Keratinocyte (primary cell): ENCODE data around the gene RNF31. TPM values are rescaled to one million over a fixed set of nuclear protein-coding genes. Genes with fewer than 3 reads are reported as not detected.

Experiments
- DNase-seq: peaks from one replicate; pipeline ENCODE4 v3.0.0-alpha.2; 2011; ENCODE audit warnings: low read depth, missing footprints, low spot score
- FAIRE-seq: peaks from 2 replicates; lab custom pipeline; 2011; peaks lifted over from hg19 to GRCh38; lab: Jason Lieb, UNC
- H2AFZ ChIP-seq: 2 replicates; pipeline ENCODE4 v1.6.0; 2012; ENCODE audit warnings: low read length, control low read depth, inconsistent platforms; ENCODE audit not compliant: control insufficient read depth
- H3K27ac ChIP-seq: 2 replicates; pipeline ENCODE4 v1.5.1; 2011; ENCODE audit warnings: low read length; ENCODE audit not compliant: control insufficient read depth, insufficient read depth
- H3K27me3 ChIP-seq: 3 replicates; pipeline ENCODE4 v1.6.0; 2011; ENCODE audit warnings: low read length; ENCODE audit not compliant: control insufficient read depth, insufficient read depth; ENCODE audit errors: extremely low read depth
- H3K36me3 ChIP-seq, 2 experiments: 2 replicates in 1 of 2; 3 replicates in 1 of 2; pipeline ENCODE4 v1.5.1; 2011; ENCODE audit warnings: low read length in 2 of 2, mild to moderate bottlenecking in 1 of 2; ENCODE audit not compliant: control insufficient read depth in 2 of 2, insufficient read depth in 2 of 2; ENCODE audit errors: extremely low read depth in 1 of 2
- H3K4me1 ChIP-seq: 3 replicates; pipeline ENCODE4 v1.5.1; 2011; ENCODE audit warnings: low read length; ENCODE audit not compliant: control insufficient read depth, insufficient read depth; ENCODE audit errors: extremely low read depth
- H3K4me2 ChIP-seq: 3 replicates; pipeline ENCODE4 v1.6.0; 2011; ENCODE audit warnings: low read depth, low read length; ENCODE audit not compliant: control insufficient read depth, insufficient read depth; ENCODE audit errors: extremely low read depth
- H3K4me3 ChIP-seq, 3 experiments: fragments of 200-600 bp in 1 of 3; sonication (generic) in 1 of 3; 2 replicates in 2 of 3; 3 replicates in 1 of 3; pipeline ENCODE4 v1.5.1; 2011 to 2016; ENCODE audit warnings: low read length in 3 of 3, mild to moderate bottlenecking in 3 of 3, control low read depth in 2 of 3, inconsistent platforms in 1 of 3, low read depth in 1 of 3, mixed read lengths in 1 of 3, mixed run types in 1 of 3, moderate library complexity in 1 of 3; ENCODE audit not compliant: control insufficient read depth in 2 of 3, insufficient read depth in 2 of 3; ENCODE audit errors: extremely low read depth in 1 of 3
- H3K79me2 ChIP-seq: 2 replicates; pipeline ENCODE4 v1.6.0; 2012; ENCODE audit warnings: low read length; ENCODE audit not compliant: control insufficient read depth, insufficient read depth
- H3K9ac ChIP-seq: 3 replicates; pipeline ENCODE4 v1.6.0; 2011; ENCODE audit warnings: low read length; ENCODE audit not compliant: control insufficient read depth, insufficient read depth; ENCODE audit errors: extremely low read depth
- H3K9me1 ChIP-seq: 3 replicates; pipeline ENCODE4 v1.6.0; 2011; ENCODE audit warnings: low read length; ENCODE audit not compliant: control insufficient read depth, insufficient read depth; ENCODE audit errors: extremely low read depth
- H3K9me3 ChIP-seq: 2 replicates; pipeline ENCODE4 v1.5.1; 2012; ENCODE audit warnings: low read depth, low read length; ENCODE audit not compliant: control insufficient read depth
- H4K20me1 ChIP-seq: 3 replicates; pipeline ENCODE4 v1.6.0; 2011; ENCODE audit warnings: low read length; ENCODE audit not compliant: control insufficient read depth, insufficient read depth; ENCODE audit errors: extremely low read depth
- EZH2 ChIP-seq: IDR thresholded peaks from one replicate; pipeline ENCODE4 v1.6.1; 2012; ENCODE audit warnings: inconsistent platforms, mild to moderate bottlenecking, low read length, moderate library complexity
- dilution Hi-C: fragments of 300-500 bp; cut with MboI; formaldehyde crosslinking; loops from one replicate; pipeline ENCODE4 v1.7.0; 2020; ENCODE audit warnings: low sequenced_read_pairs; ENCODE audit not compliant: extremely low pct_ligation_motif_present
- polyA plus RNA-seq, 5 experiments: library from polyadenylated mRNA; depleted of rRNA in 3 of 5; stranded (reverse) in 3 of 5; stranded (forward) in 1 of 5; unstranded in 1 of 5; fragments of >200 nt; gene quantifications; 1 replicate in 1 of 5; 2 replicates in 3 of 5; 3 replicates in 1 of 5; pipeline versions ENCODE4 v1.2.1 to v1.2.3, GENCODE V29; 2011 to 2012; ENCODE audit warnings: missing spikeins in 2 of 5, low read depth in 1 of 5, low replicate concordance in 1 of 5
- TF ChIP-seq, protein P1 (sequence below), 3 experiments: IDR thresholded peaks in 1 of 3; conservative IDR thresholded peaks in 1 of 3; optimal IDR thresholded peaks in 1 of 3; 2 replicates in 2 of 3; 3 replicates in 1 of 3; pipeline versions ENCODE3 to v1.5.1; 2011; ENCODE audit warnings: low read length in 3 of 3, mild to moderate bottlenecking in 3 of 3, moderate library complexity in 2 of 3, control low read depth in 1 of 3, inconsistent platforms in 1 of 3; ENCODE audit not compliant: insufficient read depth in 2 of 3; ENCODE audit errors: extremely low read depth in 1 of 3

The RNF31 gene
- polyA plus RNA-seq, 1 donor (not counting 4 experiments of a cell fraction or from before 2014, with no cell fraction given), result 17.4 TPM

- H3K27ac ChIP-seq, result no peak overlapping the region
- H3K9me1 ChIP-seq, result peaks cover 2% of the 10 kb centered on the region
- H3K79me2 ChIP-seq, result peaks cover 25% of the 10 kb centered on the region
- FAIRE-seq, result no peak
- no peak for TF ChIP-seq EZH2
- TF ChIP-seq, protein P1, sequence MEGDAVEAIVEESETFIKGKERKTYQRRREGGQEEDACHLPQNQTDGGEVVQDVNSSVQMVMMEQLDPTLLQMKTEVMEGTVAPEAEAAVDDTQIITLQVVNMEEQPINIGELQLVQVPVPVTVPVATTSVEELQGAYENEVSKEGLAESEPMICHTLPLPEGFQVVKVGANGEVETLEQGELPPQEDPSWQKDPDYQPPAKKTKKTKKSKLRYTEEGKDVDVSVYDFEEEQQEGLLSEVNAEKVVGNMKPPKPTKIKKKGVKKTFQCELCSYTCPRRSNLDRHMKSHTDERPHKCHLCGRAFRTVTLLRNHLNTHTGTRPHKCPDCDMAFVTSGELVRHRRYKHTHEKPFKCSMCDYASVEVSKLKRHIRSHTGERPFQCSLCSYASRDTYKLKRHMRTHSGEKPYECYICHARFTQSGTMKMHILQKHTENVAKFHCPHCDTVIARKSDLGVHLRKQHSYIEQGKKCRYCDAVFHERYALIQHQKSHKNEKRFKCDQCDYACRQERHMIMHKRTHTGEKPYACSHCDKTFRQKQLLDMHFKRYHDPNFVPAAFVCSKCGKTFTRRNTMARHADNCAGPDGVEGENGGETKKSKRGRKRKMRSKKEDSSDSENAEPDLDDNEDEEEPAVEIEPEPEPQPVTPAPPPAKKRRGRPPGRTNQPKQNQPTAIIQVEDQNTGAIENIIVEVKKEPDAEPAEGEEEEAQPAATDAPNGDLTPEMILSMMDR (optimal IDR thresholded peaks at IDR 0.05 in 1 of 3, IDR thresholded peaks at IDR 0.05 in 1 of 3, conservative IDR thresholded peaks at IDR 0.05 in 1 of 3; ENCODE audit: extremely low read depth in 1 of 3, insufficient read depth in 2 of 3, low read length in 3 of 3), result no peak
- H3K4me2 ChIP-seq, result peak overlapping the region; percentile 68
- H4K20me1 ChIP-seq, result no peaks in the 10 kb centered on the region
- dilution Hi-C loops, result no loop called here
- H2AFZ ChIP-seq, result peak overlapping the region; percentile 38
- no peaks in the 10 kb centered on the region for H3K9me3 ChIP-seq
- H3K4me1 ChIP-seq, result peaks cover 28% of the 10 kb centered on the region
- no peaks in the 10 kb centered on the region for H3K27me3 ChIP-seq
- H3K4me3 ChIP-seq, result peak overlapping the region; percentile 49 to 88 (median 85)
- peaks cover 12 to 21% of the 10 kb centered on the region in 2 experiments for H3K36me3 ChIP-seq
- no peak for DNase-seq
- peak overlapping the region; percentile 25 for H3K9ac ChIP-seq
Measured at GRCh38 chr14:24135584-24135833, 11.8 kb upstream of the RNF31 start.

- TF ChIP-seq, protein P1 (optimal IDR thresholded peaks at IDR 0.05 in 1 of 3, IDR thresholded peaks at IDR 0.05 in 1 of 3, conservative IDR thresholded peaks at IDR 0.05 in 1 of 3; ENCODE audit: extremely low read depth in 1 of 3, insufficient read depth in 2 of 3, low read length in 3 of 3), result no peak
- H3K9ac ChIP-seq, result peak within 1 kb of the TSS; percentile 88
- DNase-seq (no peak), FAIRE-seq (peak; percentile 32)
- H2AFZ ChIP-seq, result peak within 1 kb of the TSS; percentile 73
- no peaks in the 10 kb centered on the region for H3K9me3 ChIP-seq
- peaks cover 28% of the 10 kb centered on the region for H3K4me1 ChIP-seq
- peaks cover 31% of the 10 kb centered on the region for H3K79me2 ChIP-seq
- H4K20me1 ChIP-seq, result no peaks in the 10 kb centered on the region
- H3K4me3 ChIP-seq, result peak within 1 kb of the TSS; percentile 81 to 88 (median 85)
- dilution Hi-C loops, result no loop called here
- no peaks in the 10 kb centered on the region for H3K27me3 ChIP-seq
- peaks cover 2% of the 10 kb centered on the region for H3K9me1 ChIP-seq
- H3K27ac ChIP-seq, result peak within 1 kb of the TSS; percentile 69
- H3K4me2 ChIP-seq, result peak within 1 kb of the TSS; percentile 94
- H3K36me3 ChIP-seq, result peaks cover 12 to 21% of the 10 kb centered on the region in 2 experiments
Measured at GRCh38 chr14:24135834-24136683, 11.2 kb upstream of the RNF31 start, which contains the start of gene PSME1. Gene PSME1, plus strand, starts transcription at chr14:24136194. Its CDS starts 69 bp downstream, at chr14:24136263.
